Ishikawa (cell line): Measurements from ENCODE around the gene SAA1.

Experiments
- EP300 ChIP-seq: IDR thresholded peaks from 2 replicates; pipeline ENCODE4 v1.6.1; 2012; ENCODE audit warnings: borderline replicate concordance
- NFIC ChIP-seq: IDR thresholded peaks from 2 replicates; pipeline ENCODE4 v1.6.1; 2012
- RAD21 ChIP-seq: IDR thresholded peaks from 2 replicates; pipeline ENCODE4 v1.6.1; 2012; ENCODE audit warnings: low read depth
- TAF1 ChIP-seq: IDR thresholded peaks from 2 replicates; pipeline ENCODE4 v1.6.1; 2012; ENCODE audit warnings: low read depth, mild to moderate bottlenecking
- TEAD4 ChIP-seq: IDR thresholded peaks from 2 replicates; pipeline ENCODE4 v1.6.1; 2012
- USF1 ChIP-seq: IDR thresholded peaks from 2 replicates; pipeline ENCODE4 v1.6.1; 2012

- TF ChIP-seq EP300 (no peak), RAD21 (no peak), TAF1 (no peak), NFIC (no peak), TEAD4 (no peak), USF1 (no peak)
Observed at GRCh38 chr11:18288911-18289310, 22.8 kb downstream of the SAA1 start.
